Measurements from ENCODE around the gene TTLL1. TPM values are rescaled to one million over a fixed set of nuclear protein-coding genes. Genes with fewer than 3 reads are reported as not detected.
"Not testable (repeated sequence)": the region's sequence is repeated elsewhere in the genome, so short reads cannot be mapped to it uniquely, and the experiment has no call there.

TTLL1 gene
- total RNA-seq, 2 donors from 2014 or later: 8.8 to 22.3 TPM

DNA sequence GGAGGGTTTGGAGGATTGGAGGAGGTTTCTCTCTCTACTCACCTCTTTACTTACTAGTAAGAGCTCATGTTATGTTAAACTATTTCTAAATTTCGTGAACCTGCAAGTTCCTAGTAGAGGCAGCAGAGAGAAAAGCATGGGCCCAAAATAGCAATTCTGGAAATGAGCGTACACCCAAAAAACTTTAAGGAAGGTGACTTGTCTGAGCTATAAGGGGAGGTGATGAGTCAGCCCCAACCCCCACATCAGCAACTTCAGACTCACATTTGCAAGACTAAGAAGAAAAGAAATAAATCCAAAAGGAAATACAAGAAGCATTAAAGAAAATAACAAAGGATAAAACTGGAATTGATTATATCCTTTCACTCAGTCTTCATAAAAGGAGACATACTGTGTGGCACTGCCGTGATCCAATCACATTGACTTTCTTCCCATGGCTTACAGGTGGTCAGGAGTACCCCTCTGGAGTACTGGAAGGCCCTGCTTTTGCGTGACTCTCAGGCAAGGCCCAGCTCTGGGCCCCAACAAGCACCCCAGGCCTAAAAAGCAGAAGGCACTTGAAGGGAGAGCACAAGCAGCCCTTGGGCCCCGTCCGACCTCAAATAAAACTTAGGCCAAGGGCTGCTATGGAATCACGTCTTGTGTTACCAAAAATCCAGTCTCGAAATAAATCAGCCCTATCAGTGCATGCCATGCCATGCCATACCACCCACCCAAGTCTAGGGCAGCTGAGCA lies 88.6 kb downstream of the TTLL1 start:
- intact Hi-C loops (cut with DNase I): no loop called here
- 70% methylated on average over 8 of the region's 8 CpGs for WGBS
- H3K27me3 ChIP-seq (replicated peaks; ENCODE audit: insufficient read depth): no peaks in the 10 kb centered on the region
- H3K4me3 ChIP-seq: no peak overlapping the region
- no peak for TF ChIP-seq CTCF (IDR thresholded peaks at IDR 0.05)
- TF ChIP-seq POLR2A (IDR thresholded peaks at IDR 0.05): no peak
- TF ChIP-seq POLR2AphosphoS5 (IDR thresholded peaks at IDR 0.05): no peak
- peak overlapping the region; percentile 71 to 78 for H3K27ac ChIP-seq
- H3K4me1 ChIP-seq (replicated peaks): peaks cover 24% of the 10 kb centered on the region
- no peaks in the 10 kb centered on the region for H3K36me3 ChIP-seq
- H3K9me3 ChIP-seq: no peaks in the 10 kb centered on the region
- no peak for DNase-seq (ENCODE audit: low spot score)

DNA sequence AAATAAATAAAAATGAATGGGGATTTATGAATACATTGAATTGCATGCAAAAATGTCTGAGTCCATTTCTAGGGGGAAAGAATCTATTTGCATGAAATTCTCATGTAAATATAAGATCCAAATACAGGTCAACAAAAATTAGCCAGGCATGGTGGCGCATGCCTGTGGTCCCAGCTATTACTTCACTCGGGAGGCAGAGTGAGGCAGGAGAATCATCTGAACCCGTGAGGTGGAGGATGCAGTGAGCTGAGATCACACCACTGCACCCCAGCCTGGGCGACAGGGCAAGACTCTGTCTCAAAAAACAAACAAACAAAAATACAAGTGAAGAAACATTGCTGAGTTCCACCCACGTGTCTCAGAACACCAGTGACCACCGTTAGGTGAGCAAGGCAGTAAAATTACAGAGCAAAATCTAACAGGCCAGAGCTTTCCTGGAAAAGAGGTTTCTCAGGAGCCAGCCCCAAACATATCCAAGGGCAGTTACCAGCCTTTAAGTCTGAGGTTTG lies 91.6 kb downstream of the TTLL1 start:
- Histone ChIP-seq H3K4me1 (replicated peaks) (peaks cover 39% of the 10 kb centered on the region), H3K27ac (peak overlapping the region; percentile 96 to 97), H3K27me3 (replicated peaks; ENCODE audit: insufficient read depth) (no peaks in the 10 kb centered on the region), H3K9me3 (no peaks in the 10 kb centered on the region), H3K4me3 (no peak overlapping the region), H3K36me3 (no peaks in the 10 kb centered on the region)
- TF ChIP-seq POLR2A (IDR thresholded peaks at IDR 0.05): no peak
- TF ChIP-seq CTCF (IDR thresholded peaks at IDR 0.05): no peak
- TF ChIP-seq POLR2AphosphoS5 (IDR thresholded peaks at IDR 0.05): no peak
- WGBS: 62% methylated on average over 6 of the region's 6 CpGs
- DNase-seq (ENCODE audit: low spot score): no peak
- intact Hi-C loops (cut with DNase I): no loop called here

DNA sequence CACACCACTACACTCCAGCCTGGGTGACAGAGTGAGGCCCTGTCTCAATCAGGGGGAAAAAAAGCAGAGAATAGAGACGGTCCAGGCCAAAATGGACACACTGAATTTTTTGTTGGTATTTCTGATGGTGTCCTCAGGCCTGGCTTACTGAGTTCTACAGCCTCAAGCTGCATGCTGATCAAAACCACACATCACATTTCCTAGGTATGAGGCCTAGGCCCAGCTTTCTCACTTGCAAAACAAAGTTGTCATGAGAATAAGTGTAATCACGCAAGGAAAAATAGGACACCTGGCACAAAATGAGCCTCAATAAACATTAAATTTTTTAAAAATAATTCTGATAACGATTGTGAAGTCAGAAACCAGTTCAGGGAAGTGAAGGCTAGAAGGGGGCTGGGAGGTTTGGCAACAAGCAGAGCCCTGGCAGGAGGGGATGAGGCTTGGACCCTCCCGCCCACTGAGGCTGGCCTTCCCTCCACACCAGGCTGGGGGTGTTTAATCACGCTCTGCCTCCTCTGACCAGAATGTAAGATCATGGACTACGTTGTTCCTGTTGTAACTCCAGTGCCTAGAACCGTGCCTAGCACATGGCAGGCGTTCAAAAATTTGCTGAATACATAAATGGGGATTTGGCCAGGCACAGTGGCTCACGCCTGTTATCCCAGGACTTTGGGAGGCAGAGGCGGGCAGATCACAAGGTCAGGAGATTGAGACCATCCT lies 92.4 kb downstream of the TTLL1 start:
- intact Hi-C loops (cut with DNase I): no loop called here
- no peaks in the 10 kb centered on the region for H3K36me3 ChIP-seq
- no peaks in the 10 kb centered on the region for H3K27me3 ChIP-seq (replicated peaks; ENCODE audit: insufficient read depth)
- no peaks in the 10 kb centered on the region for H3K9me3 ChIP-seq
- no peak for DNase-seq (ENCODE audit: low spot score)
- peak overlapping the region; percentile 96 to 97 for H3K27ac ChIP-seq
- WGBS: 46% methylated on average over 10 of the region's 10 CpGs
- TF ChIP-seq CTCF (IDR thresholded peaks at IDR 0.05) (no peak), POLR2A (IDR thresholded peaks at IDR 0.05) (no peak), POLR2AphosphoS5 (IDR thresholded peaks at IDR 0.05) (no peak)
- peaks cover 34% of the 10 kb centered on the region for H3K4me1 ChIP-seq (replicated peaks)
- H3K4me3 ChIP-seq: no peak overlapping the region

- 62% methylated on average over 7 of the region's 7 CpGs for WGBS
- intact Hi-C loops (cut with DNase I); H3K27me3 ChIP-seq (replicated peaks; ENCODE audit: insufficient read depth); DNase-seq (ENCODE audit: low spot score); H3K4me3 ChIP-seq; H3K36me3 ChIP-seq; H3K9me3 ChIP-seq: not testable (repeated sequence)
- Histone ChIP-seq H3K4me1 (replicated peaks) (peaks cover 38% of the 10 kb centered on the region), H3K27ac (peak overlapping the region; percentile 96 to 97)
These were observed 93.5 kb downstream of the TTLL1 start for GRCh38 chr22:42995654-42996053.

DNA sequence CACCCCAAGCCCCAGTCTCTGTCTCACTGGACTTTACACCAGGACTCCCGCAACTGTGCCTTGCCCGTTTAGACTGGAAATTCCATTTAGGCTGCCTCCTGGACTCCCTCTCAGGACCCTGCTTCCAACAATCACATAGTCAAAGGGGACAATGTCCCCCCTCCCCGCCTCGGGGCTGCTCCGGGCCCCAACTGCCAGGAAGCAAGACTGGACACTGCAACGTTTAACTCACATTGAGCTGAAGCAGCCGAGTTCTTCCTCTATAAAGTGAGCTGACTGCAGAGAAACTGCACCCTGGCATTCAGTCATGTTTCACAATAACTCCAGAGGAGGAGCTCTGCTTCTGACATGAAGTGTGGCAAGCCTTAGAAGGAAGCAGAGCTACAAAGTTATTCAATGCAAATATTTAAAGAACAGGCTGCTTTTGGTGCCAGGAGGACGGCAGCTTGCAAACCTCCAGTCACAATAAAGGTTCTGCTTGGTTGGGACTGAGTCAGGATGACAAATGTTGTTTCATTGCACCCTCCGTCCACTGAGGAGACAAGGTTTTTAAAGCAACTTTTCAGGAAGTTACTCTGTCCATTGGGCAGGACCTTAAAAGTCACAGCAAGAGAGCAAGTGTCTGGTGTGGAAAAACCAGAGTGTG lies 94.2 kb downstream of the TTLL1 start:
- Histone ChIP-seq H3K36me3 (no peaks in the 10 kb centered on the region), H3K4me3 (peak overlapping the region; percentile 16 to 31), H3K27me3 (replicated peaks; ENCODE audit: insufficient read depth) (no peaks in the 10 kb centered on the region), H3K9me3 (no peaks in the 10 kb centered on the region), H3K4me1 (replicated peaks) (peaks cover 43% of the 10 kb centered on the region), H3K27ac (peak overlapping the region; percentile 96 to 97)
- TF ChIP-seq CTCF (IDR thresholded peaks at IDR 0.05) (peak in 1 of 4 experiments; percentile 19), POLR2AphosphoS5 (IDR thresholded peaks at IDR 0.05) (peak; percentile 99), POLR2A (IDR thresholded peaks at IDR 0.05) (peak; percentile 80)
- WGBS: 9% methylated on average over 9 of the region's 9 CpGs
- peak; percentile 95 for DNase-seq (ENCODE audit: low spot score)
- intact Hi-C loops (cut with DNase I): no loop called here
